Suprapubic skin (tissue), 3 donors: Measurements from ENCODE around the gene FOXK2.

Experiments
- EP300 ChIP-seq: sonication (generic); formaldehyde crosslinking; IDR thresholded peaks from one replicate; pipeline ENCODE4 v1.6.1; 2017; ENCODE audit warnings: antibody characterized with exemption
- POLR2A ChIP-seq, 2 donors: fragments of 450-650 bp; IDR thresholded peaks; one replicate each; pipeline ENCODE4 v1.6.1; 2017; ENCODE audit warnings: antibody characterized with exemption in 2 of 2, mild to moderate bottlenecking in 2 of 2, moderate library complexity in 2 of 2
- TF ChIP-seq, protein P1 (sequence below), 2 donors: fragments of 200-600 bp in 1 of 2; fragments of 450-650 bp in 1 of 2; sonication (generic) in 1 of 2; IDR thresholded peaks; one replicate each; pipeline ENCODE4 v1.5.1; 2016 to 2019; ENCODE audit warnings: antibody characterized with exemption in 2 of 2, mild to moderate bottlenecking in 1 of 2, moderate library complexity in 1 of 2

GRCh38 chr17:82608816-82609215 is 89.3 kb downstream of the FOXK2 start:
- TF ChIP-seq EP300 (no peak), POLR2A (IDR thresholded peaks at IDR 0.05) (no peak)
- TF ChIP-seq, protein P1, sequence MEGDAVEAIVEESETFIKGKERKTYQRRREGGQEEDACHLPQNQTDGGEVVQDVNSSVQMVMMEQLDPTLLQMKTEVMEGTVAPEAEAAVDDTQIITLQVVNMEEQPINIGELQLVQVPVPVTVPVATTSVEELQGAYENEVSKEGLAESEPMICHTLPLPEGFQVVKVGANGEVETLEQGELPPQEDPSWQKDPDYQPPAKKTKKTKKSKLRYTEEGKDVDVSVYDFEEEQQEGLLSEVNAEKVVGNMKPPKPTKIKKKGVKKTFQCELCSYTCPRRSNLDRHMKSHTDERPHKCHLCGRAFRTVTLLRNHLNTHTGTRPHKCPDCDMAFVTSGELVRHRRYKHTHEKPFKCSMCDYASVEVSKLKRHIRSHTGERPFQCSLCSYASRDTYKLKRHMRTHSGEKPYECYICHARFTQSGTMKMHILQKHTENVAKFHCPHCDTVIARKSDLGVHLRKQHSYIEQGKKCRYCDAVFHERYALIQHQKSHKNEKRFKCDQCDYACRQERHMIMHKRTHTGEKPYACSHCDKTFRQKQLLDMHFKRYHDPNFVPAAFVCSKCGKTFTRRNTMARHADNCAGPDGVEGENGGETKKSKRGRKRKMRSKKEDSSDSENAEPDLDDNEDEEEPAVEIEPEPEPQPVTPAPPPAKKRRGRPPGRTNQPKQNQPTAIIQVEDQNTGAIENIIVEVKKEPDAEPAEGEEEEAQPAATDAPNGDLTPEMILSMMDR (IDR thresholded peaks at IDR 0.05): no peak
